NT2/D1 (cell line): ENCODE data around the gene SLC16A5.

Source experiments
- SUZ12 ChIP-seq: IDR thresholded peaks from 2 replicates; pipeline ENCODE4 v1.6.1; 2011; ENCODE audit not compliant: insufficient read length, insufficient read depth; ENCODE audit errors: extremely low read depth
- YY1 ChIP-seq: IDR thresholded peaks from 2 replicates; pipeline ENCODE4 v1.6.1; 2011; ENCODE audit not compliant: insufficient read length, insufficient read depth
- ZNF274 ChIP-seq: IDR thresholded peaks from 2 replicates; pipeline ENCODE4 v1.6.1; 2011; ENCODE audit warnings: mild to moderate bottlenecking, low read depth, low read length

DNA sequence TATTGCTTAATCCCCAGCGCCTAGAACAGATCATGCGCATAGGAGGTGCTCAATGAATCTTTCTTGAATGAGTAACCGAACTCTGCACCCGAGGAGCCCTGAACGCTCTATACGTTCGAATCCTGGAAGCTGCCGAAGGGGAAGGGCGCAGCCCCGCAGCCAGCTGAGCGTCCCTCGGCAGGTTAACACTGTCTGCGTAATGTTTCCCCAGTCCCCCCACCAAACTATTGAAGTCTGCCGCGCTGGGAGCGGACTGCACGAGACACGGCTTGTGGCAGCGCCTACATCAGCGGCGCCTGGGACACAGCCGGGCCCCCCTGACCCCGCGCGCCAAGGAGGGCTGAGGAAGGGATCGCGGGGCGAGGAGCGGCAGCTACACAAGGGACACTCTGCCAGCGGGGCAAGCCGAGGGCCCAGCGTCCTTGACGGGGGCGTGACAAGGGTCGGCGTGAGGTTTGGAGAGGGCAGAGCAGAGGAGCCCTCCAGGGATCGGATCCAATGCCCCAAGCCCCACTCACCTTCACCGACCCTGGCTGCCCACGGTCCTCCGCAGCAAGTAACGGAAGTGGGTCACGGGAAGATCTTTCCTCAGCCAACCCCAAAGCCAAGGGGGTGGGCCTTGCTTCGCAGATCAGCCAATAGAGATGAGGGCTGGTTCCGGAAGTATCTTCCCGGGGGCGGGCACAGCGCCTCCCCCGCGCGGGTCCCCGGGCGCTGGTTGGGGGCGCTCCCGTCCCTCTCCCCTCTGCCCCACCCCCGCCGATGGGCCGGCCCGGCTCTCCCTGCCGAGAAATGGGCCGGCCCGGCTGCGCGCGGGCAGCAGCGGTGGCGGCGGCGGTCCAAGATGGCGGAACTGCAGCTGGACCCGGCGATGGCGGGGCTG is 41.1 kb upstream of the SLC16A5 start, which contains the start of the genes ATP5PD and KCTD2:
- TF ChIP-seq ZNF274: no peak
- TF ChIP-seq YY1: peak; percentile 63
- TF ChIP-seq SUZ12: no peak
